Measurements from ENCODE around the gene WDR43.
"Not testable (repeated sequence)": the region's sequence is repeated elsewhere in the genome, so short reads cannot be mapped to it uniquely, and the experiment has no call there.

The WDR43 gene

GRCh38 chr2:28972778-28973335 is 78.4 kb downstream of the WDR43 start:
- no peak for DNase-seq

GRCh38 chr2:28974252-28974651 is 79.8 kb downstream of the WDR43 start:
- DNase-seq: no peak

DNA sequence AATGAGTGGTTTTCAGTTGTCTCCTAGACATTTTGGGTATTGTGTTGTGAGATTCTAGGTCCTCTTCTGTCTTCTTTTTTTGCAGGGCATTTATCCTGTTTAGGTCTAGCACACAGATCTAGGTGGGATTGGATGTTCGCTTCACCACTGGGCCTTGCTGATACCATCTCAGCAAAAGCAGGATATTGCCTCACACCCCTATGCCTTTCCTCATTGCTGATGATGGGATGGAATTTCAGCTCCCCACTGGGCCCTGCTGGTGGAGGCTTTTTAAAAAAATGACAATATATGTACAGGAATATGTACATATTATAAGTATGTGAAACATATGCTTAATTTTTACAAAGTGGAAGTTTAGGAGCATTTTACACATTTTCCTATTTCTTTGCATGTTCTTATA is 81.2 kb downstream of the WDR43 start:
- DNase-seq: no peak

DNA sequence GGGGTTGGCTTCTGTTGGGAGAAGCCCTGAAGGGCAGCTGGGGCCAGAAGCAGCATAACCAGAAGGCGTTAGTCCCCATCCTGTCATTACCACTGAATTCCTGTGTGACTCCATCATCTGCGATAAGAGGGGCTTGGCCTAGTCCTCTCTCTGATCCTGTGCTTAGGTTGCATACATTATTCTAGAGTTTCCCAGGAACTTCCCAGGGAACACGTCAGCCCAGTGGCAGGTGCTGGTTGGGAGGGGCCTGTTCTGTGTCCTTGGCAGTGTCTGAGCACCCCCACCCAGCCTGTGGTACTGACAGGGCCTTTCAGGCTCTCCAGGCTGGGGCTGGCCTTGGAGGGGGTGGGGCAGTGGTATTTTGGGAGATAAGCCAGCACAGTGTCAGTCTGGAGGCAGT is 82.1 kb downstream of the WDR43 start:
- DNase-seq: no peak

GRCh38 chr2:28977176-28977875 is 82.9 kb downstream of the WDR43 start:
- DNase-seq: no peak

- not testable (repeated sequence) for DNase-seq
Observed at GRCh38 chr2:28978001-28978400, 83.5 kb downstream of the WDR43 start.

GRCh38 chr2:28978606-28979005 is 84.1 kb downstream of the WDR43 start:
- DNase-seq: no peak

- no peak for DNase-seq
Observed at GRCh38 chr2:28979041-28979440, 84.6 kb downstream of the WDR43 start.

- DNase-seq: no peak
Observed at GRCh38 chr2:28979576-28980366, 85.3 kb downstream of the WDR43 start.

DNA sequence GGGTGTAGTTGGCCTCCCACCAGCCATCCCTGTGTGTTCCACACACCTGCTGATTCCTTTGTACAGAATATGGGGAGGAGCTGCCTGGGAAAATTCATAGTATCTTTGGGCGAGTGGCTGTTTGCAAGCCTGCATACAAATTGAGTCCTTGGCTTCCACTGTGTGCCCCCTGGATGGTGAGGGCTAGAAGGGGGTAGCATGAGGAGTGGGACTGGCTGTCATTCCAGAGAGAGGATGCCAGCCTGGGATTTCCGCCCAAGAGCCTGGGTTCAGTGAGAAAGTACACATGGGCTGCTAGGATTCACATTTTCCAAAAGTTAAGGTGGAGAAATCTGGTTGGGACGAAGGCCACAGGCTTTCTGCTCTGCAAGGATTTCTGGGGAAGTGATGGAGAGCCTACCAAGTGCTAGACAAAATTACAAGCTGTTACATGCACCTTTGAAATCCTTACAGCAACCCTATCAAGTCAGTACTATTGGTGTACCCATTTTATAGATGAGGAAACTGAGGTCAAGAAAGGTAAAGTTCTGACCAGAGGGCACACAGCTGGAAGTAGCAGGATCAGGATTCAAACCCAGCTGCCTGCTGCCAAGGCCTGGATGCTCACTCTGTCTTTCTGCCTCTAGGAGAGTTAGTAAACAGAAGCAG is 86.0 kb downstream of the WDR43 start:
- DNase-seq: no peak

- DNase-seq: peak; percentile 59
Observed at GRCh38 chr2:28981016-28981441, 86.6 kb downstream of the WDR43 start, which contains the start of gene TOGARAM2. Gene TOGARAM2 (plus strand): TSS chr2:28981298. CDS start chr2:28994835, 13,537 bp downstream.

DNA sequence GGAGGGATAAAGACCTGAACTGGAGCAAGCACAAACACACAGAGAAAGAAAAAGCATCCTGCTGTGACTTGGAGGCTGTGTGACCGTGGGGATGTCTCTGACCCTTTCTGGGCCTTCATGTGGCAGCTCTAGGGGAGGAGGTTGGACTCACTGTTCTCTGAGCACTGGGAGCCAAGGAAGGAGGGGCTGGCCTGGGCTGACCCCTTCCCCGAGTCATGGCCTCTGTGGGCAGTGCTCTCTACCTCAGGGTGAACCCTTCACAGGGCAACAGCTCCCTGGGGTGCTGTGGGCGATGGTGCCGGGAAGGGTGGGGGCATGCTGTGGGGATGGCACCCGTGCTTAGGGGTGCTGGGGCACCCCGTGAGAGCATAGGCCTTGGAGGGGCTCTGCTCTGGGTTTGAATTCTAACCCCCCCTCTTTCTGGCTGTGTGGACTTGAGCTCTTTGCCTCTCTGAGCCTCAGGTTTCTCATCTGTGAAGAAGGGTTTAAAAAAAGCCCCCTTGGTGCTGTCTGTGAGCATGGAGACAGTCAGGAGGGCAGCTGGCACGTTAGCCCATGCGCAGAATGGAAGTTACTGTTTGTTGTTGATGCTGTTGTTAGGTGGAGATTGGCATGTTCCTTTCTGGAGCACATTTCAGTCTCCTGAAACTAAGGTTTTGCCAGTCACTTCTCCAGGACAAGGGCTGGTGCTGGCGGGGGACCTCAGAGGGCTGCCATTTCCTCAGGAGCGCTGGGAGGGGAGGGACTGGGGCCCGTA is 87.3 kb downstream of the WDR43 start:
- no peak for DNase-seq

GRCh38 chr2:28982381-28982950 is 88.0 kb downstream of the WDR43 start:
- DNase-seq: no peak

- DNase-seq: no peak
Observed at GRCh38 chr2:28986429-28986828, 92.0 kb downstream of the WDR43 start.

- no peak for DNase-seq
Observed at GRCh38 chr2:28989973-28990372, 95.5 kb downstream of the WDR43 start.

GRCh38 chr2:28990445-28990844 is 96.0 kb downstream of the WDR43 start:
- DNase-seq: no peak

- DNase-seq: no peak
Observed at GRCh38 chr2:28991021-28991420, 96.6 kb downstream of the WDR43 start.

GRCh38 chr2:28991460-28991859 is 97.0 kb downstream of the WDR43 start:
- no peak for DNase-seq

DNA sequence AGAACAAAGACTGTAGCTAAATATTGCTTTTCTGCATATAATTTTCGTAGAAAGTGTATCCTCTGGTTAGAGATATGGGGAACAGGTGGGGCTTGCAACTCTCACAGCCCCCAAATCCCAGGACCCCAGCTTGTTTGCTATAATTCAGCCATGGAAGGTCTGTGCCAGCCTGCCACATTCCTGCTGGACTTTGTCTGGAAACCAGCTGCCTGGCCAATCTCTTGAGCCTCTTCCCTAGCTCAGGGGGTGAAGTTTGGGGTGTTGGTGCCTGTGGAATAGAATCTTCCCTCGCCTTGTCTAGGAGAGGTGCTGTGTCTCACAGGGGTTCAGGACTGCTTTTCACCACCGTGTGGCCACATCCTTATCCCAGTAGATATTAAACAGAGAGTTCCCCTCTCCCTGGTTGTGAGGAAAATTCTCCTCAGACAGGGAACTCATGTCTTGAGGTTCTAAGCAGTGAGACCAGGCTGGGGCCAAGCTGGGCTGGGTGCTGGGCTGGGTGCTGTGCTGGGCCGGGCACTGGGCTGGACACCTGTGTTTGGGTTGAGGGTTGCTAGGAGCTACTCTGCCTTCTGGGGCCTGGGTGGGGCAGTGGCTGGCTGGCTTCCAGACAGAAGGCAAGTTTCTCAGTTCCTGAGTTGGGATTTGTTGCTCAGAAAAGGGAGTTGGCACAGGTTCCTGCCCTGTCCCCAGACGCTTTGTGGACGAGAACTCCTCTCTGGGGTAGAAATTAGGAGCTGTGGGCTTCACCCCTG is 98.9 kb downstream of the WDR43 start:
- no peak for DNase-seq

- no peak for DNase-seq
Observed at GRCh38 chr2:28994074-28994473, 99.6 kb downstream of the WDR43 start.

DNA sequence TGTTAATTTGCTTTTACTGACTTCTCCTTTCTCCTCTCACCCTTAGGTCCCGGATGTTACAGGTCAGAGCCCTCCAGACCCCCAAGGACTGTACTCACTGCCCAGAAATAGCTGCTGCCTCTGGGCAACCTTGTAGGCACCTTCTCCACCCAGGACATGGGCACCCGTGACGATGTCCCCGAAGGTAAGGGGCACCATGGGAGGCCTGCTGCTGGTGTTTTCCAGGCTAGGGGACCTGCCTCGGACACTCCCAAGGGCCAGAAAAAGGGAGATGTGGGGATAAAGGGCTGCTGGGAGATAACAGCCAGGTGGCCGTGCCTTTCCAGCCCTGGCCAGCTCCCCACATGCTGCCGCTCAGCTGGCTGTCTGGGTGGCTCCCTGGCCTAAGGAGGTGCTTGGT is 100.2 kb downstream of the WDR43 start:
- DNase-seq: no peak

All from NCI-H345 (cell line).